Neuron (in vitro differentiated cells): ENCODE measurements around the gene ARID5B.

Experiments
- H2AFZ ChIP-seq: one replicate; pipeline ENCODE4 v1.6.1; 2013; ENCODE audit warnings: low read depth, mild to moderate bottlenecking, inconsistent platforms, low read length, moderate library complexity
- H3K27me3 ChIP-seq: one replicate; pipeline ENCODE4 v1.6.1; 2013; ENCODE audit warnings: low read length; ENCODE audit not compliant: insufficient read depth
- H3K36me3 ChIP-seq: one replicate; pipeline ENCODE4 v1.6.1; 2013; ENCODE audit warnings: low read length; ENCODE audit not compliant: insufficient read depth
- H3K4me1 ChIP-seq: one replicate; pipeline ENCODE4 v1.6.1; 2013; ENCODE audit warnings: low read length; ENCODE audit not compliant: insufficient read depth
- H3K4me3 ChIP-seq: 2 replicates; pipeline ENCODE4 v1.5.1; 2013; ENCODE audit warnings: mild to moderate bottlenecking, low read length, moderate library complexity
- H3K9me3 ChIP-seq: one replicate; pipeline ENCODE4 v1.6.1; 2013; ENCODE audit warnings: low read length

Gene ARID5B

DNA sequence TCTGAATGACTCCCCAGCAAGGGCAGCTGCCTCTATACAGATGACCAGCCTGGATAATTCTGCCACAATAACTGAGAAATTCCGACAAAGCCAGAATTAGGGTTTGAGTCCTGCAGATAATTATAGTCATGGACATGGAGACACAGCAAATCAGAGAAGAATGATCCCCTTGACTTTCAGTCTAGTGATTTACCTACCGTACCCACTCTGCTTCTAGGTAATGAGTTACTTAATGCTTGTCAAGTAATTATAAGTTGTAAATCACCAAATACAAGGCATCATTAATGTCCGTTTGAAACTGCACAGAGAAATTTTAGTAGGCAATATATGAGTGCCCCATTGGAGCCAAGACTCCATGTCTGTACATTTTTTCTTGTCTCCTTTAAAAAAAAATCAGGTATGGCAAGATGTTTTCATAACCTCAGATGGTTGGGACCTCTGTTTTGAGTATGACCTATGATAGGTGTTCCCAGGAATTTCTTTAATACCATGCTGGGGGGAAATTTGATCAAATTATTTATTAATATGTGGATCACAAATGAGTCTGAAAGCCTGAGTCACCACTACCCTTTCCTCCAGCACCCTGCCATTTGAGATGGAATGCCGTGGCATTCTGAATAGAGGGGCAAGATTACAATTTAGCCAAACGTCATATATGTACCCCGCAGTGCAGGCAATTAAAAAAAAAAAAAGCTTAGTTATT is 5.5 kb upstream of the ARID5B start:
- H2AFZ ChIP-seq: no peak overlapping the region
- H3K36me3 ChIP-seq: no peaks in the 10 kb centered on the region
- H3K4me1 ChIP-seq: peaks cover 21% of the 10 kb centered on the region
- H3K9me3 ChIP-seq: no peaks in the 10 kb centered on the region
- no peak overlapping the region for H3K4me3 ChIP-seq
- no peaks in the 10 kb centered on the region for H3K27me3 ChIP-seq

DNA sequence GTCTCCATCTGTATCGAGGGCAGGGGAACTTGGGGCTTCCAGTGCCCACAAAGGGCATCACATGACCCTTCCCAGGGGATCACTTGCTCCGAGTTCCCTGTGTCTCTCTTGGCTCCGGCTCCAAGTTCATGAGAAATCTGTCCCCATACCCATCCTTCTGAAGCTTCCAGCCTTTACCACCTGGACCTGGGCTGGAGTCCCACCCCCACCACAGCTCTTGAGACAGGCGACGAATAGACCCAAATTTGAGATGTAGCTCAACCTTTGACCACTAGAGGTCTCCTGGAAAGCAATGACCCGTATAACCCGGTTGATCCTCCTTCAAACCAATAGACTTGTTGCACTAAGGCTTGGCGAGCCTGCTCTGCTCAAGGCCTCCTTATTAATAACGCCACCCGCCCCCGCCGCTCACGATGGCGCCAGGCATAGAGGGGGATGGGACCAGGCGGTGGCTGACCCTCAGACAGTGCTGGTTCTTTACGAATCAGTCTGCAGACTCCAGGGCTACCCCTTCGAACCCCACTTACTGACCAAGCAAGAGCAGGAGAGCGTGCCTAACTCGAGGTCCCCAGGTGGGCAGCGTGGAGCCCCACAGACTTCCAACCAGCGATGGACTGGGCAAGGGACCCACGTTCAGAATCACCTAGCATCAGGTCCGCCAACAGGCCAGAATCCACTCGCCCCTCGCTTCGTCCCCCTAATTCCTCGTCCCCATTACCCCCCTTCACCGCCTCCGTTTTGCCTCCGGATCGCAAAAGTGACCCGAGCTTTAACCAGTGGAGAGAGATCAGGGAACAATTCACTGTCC is 4.4 kb upstream of the ARID5B start:
- H2AFZ ChIP-seq: peak overlapping the region; percentile 33
- peak overlapping the region; percentile 40 for H3K4me3 ChIP-seq
- H3K27me3 ChIP-seq: no peaks in the 10 kb centered on the region
- H3K4me1 ChIP-seq: peaks cover 21% of the 10 kb centered on the region
- H3K36me3 ChIP-seq: no peaks in the 10 kb centered on the region
- H3K9me3 ChIP-seq: no peaks in the 10 kb centered on the region

DNA sequence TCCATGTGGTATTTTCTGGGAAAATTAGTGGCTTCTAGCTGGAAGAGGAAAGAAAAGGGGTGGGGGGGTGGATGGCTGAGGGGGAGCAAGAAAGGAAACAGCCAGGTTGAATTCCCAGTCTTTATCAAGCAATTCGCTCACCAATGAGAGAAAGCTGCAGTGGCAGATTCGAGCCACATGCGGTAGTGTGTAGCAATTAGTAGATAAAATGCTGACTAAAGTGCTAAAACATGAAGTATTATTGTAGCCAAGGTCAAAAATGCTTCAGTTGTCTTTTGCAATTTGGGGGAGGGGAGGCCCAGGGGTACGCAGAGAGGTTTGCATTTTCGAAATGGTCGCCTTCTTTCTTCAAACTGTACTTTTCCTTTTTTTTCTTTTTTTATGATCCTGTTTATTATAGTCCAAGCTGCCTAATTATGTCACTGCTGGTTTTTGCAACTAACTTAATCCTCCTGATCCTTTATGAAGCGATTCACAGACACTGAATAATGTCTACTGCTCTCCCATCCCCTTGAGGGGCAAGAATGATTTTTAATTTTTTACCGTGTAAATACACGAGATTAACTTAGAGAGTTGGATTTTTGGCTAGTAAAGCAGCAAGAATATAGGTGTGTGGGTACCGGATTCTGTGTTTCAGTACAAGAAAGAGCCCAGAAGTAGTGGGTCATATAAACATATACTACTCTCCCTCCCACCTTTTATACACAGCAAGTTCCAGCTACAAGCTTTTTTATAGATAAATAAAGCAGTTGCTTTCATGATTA is 3.6 kb upstream of the ARID5B start:
- H3K4me1 ChIP-seq: peaks cover 24% of the 10 kb centered on the region
- H3K36me3 ChIP-seq: no peaks in the 10 kb centered on the region
- peak overlapping the region; percentile 40 for H3K4me3 ChIP-seq
- no peaks in the 10 kb centered on the region for H3K27me3 ChIP-seq
- H3K9me3 ChIP-seq: no peaks in the 10 kb centered on the region
- peak overlapping the region; percentile 33 for H2AFZ ChIP-seq

DNA sequence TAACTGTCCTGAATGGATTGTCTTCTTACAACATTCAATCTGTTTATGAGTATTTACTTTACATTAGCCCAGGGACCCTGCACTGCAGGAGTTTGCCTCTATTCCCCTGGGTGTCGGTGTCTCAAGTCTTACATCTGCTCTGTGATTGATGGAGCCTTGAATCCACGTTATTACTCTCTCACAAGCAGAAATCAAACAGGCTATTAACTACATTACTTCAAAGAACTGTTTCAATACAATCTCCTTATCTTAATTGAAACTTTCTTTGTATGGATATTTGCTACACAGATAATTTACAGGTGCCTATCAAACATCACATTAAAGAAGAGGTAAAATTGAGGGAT is 3.1 kb upstream of the ARID5B start:
- H3K9me3 ChIP-seq: no peaks in the 10 kb centered on the region
- no peaks in the 10 kb centered on the region for H3K36me3 ChIP-seq
- no peak overlapping the region for H3K4me3 ChIP-seq
- no peak overlapping the region for H2AFZ ChIP-seq
- H3K4me1 ChIP-seq: peaks cover 24% of the 10 kb centered on the region
- no peaks in the 10 kb centered on the region for H3K27me3 ChIP-seq

DNA sequence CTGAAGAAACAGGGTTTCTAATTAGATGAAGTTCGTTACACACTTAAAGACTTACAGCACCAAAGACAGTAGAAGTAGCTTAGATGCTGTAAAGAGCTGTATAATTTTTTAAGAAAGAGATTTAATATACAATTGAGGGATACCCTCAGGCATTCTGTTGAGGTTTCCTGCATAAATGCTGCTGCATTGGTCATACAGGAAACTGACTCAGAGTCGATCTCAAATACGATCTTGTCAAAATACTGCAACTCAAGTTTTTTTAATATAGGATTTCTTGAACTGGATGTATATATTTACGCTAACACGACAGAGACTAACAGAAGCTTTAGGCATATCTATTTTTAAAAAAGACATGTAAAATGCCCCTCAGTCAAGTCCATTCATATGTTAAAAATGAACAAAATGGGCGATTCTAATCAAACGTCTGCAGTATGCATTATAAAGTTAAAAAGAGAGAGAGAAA is 2.4 kb upstream of the ARID5B start:
- H3K36me3 ChIP-seq: no peaks in the 10 kb centered on the region
- peaks cover 27% of the 10 kb centered on the region for H3K4me1 ChIP-seq
- no peak overlapping the region for H3K4me3 ChIP-seq
- H2AFZ ChIP-seq: no peak overlapping the region
- H3K27me3 ChIP-seq: no peaks in the 10 kb centered on the region
- H3K9me3 ChIP-seq: no peaks in the 10 kb centered on the region

DNA sequence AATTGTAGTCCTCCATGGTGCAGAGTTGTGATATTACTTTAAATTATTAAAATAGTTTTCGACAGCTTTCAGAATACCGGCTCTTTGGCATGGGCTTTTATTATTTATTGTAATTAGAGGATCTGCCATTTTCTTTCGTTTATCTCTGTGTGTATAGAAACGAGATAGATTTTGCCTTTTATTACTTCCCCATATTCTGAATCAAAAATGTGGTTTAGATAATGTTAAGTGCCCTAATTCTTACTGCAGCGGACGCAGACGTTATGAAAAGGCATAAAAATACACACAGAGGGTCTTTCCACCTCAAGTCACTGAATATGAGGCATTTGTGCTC is 1.9 kb upstream of the ARID5B start:
- no peaks in the 10 kb centered on the region for H3K9me3 ChIP-seq
- H3K4me1 ChIP-seq: peaks cover 33% of the 10 kb centered on the region
- no peaks in the 10 kb centered on the region for H3K36me3 ChIP-seq
- peak overlapping the region; percentile 73 for H3K4me3 ChIP-seq
- no peaks in the 10 kb centered on the region for H3K27me3 ChIP-seq
- peak overlapping the region; percentile 100 for H2AFZ ChIP-seq

DNA sequence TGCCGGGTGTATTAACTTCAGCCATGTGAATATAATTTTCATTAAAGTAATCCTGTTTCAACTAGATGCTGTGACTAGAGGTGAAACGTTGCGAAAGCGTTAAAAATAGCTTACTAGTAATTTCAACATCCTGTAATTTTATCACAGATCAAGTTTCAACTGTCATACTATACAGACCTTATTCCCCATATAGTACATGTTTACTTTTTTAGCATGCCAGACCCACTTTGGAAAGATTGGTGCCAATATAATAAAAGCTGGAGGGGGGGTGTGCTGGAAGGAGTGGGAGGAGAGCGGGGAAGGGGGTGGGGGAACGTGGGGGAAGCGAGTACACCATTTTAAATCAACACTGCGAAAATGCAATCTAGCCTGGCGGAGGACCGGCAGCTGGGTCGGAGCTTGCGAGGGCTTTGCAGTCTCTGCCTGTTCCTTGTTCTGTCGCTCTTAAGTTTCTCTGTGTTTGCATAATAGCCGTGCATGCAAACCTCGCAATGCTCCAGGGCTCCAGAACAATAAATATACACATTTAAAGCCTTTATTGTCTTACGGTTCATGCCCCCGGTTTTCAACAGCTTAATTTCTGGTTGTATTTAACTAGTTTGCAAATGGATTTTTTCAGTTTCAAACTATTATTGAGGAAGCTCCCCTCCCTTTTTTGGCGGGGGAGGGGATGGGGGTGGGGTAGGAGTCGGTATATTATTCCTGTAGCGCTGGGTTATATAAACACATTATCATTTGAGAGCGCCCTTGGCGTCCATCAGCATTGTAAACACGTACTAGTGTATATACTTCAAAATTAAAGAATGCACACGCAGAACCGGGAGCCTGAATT is 1.3 kb upstream of the ARID5B start:
- Histone ChIP-seq H3K4me1 (peaks cover 36% of the 10 kb centered on the region), H3K4me3 (peak overlapping the region; percentile 73), H3K9me3 (no peaks in the 10 kb centered on the region), H3K27me3 (no peaks in the 10 kb centered on the region), H2AFZ (peak overlapping the region; percentile 100), H3K36me3 (no peaks in the 10 kb centered on the region)

DNA sequence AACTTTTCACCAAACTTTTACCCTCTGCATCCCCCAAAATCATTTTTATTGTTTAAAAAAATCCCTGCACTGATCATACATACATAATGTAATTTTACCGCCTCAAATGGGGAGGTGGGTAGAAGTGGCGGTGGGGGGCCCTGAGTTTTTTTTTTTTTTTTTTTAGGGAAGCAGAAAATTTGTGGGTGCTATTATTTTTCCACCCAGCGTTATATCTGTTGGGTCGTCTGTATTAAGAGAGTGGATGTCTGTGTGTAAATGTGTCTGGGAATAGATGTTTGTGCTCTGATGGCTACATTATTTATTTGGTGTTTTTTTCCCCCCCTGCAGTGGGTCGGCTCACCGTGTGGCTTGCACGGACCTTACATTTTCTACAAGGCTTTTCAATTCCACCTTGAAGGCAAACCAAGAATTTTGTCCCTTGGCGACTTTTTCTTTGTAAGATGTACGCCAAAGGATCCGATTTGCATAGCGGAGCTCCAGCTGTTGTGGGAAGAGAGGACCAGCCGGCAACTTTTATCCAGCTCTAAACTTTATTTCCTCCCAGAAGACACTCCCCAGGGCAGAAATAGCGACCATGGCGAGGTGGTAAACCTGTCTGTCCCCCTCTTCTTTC is 438 bp downstream of the ARID5B start:
- Histone ChIP-seq H3K4me1 (peaks cover 36% of the 10 kb centered on the region), H3K9me3 (no peaks in the 10 kb centered on the region), H3K27me3 (no peaks in the 10 kb centered on the region), H3K4me3 (peak overlapping the region; percentile 73), H3K36me3 (no peaks in the 10 kb centered on the region), H2AFZ (peak overlapping the region; percentile 100)

DNA sequence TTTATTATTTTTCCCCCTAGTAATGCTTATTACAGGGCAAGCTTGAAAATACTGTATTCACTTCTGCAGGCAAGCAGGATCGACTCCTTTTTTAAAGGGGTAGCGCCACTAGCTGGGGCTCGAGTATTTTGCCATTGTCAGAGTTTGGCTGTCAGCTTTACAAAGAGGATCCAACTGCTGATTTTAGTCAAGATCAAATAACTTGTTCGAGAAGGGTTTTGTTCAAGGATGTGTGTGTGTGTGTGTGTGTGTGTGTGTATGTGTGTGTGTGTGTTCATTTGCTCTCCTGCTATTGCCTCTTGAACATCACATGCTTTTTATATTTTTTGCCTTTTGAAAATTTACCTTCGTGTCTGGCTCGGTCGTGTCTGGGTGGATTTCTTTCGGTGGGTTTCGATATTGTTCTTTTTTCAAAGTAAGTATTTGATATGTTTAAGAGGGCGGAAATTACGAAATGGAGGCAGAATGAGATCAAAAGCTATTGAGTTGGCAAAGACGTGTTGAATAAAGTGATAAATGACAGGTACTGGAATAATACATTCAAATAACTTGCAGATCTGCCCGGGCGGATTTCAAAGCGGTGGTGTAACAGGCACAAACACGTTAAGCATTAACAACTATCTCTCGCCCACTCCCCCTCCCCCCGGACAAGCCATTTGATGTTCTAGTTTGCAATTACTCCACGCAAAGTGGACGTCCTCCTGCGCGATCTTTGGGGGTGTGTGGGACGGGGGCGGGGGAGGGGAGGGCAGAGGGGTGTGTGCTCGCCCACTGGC is 1.1 kb downstream of the ARID5B start:
- H3K36me3 ChIP-seq: no peaks in the 10 kb centered on the region
- peaks cover 32% of the 10 kb centered on the region for H3K4me1 ChIP-seq
- H3K9me3 ChIP-seq: no peaks in the 10 kb centered on the region
- H3K27me3 ChIP-seq: no peaks in the 10 kb centered on the region
- peak overlapping the region; percentile 100 for H2AFZ ChIP-seq
- H3K4me3 ChIP-seq: peak overlapping the region; percentile 73

DNA sequence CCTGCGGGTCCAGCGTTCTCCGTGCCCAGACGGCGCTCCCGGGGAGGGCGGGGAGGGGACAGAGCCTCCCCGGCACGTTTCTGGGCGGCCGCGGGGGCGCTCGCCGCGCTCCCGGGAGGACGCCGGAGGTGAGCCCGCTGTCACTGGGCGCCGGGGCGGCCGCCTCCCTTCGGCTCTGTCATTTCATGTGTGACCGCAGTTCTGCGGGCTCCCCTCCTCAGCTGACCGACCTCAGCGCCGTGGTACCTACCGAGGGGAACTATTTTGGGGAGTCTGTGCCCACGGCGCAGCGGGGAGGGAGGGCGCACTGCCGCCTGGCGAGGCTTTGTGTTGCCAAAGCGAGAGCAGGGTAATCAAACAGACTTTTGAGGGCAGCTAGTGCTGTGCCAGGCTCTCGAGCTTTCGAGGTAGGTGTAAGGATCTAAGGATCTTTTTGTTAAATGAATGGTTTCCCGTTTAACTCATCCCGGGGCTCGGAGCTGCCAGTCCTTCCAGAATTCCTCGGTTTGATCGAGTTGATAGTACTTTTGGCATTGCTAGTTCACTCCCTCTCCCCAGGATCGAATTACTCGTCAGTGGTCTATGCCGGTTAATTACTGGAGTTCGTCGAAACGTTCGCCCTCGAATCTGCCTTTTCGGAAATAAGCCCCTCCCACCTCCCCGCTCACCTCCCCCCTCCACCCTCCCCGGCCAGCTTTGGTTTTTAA is 1.9 kb downstream of the ARID5B start:
- H3K4me3 ChIP-seq: peak overlapping the region; percentile 73
- H3K9me3 ChIP-seq: no peaks in the 10 kb centered on the region
- peak overlapping the region; percentile 73 for H2AFZ ChIP-seq
- peaks cover 26% of the 10 kb centered on the region for H3K4me1 ChIP-seq
- no peaks in the 10 kb centered on the region for H3K36me3 ChIP-seq
- H3K27me3 ChIP-seq: no peaks in the 10 kb centered on the region

DNA sequence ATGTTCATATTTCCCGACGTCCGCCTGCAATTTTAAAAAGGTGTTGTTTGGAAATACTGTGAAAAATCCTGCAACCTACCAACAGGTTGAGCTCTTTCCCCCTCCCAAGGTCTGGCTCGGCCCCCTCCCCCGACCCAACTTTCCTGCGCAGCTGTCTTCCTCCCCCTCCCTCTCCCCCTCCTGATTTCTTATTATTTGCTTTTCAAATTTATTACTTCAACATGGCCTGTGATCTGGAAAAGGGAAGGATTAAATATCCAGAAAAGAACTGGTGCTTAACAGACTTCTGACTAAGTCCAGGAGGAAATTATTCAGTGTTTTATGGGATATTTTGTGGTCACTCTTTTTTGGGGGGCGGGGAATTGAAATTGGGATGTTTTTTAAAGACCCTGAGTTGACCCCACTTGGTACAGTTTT is 2.4 kb downstream of the ARID5B start:
- no peaks in the 10 kb centered on the region for H3K27me3 ChIP-seq
- H3K4me1 ChIP-seq: peaks cover 25% of the 10 kb centered on the region
- H2AFZ ChIP-seq: peak overlapping the region; percentile 73
- H3K9me3 ChIP-seq: no peaks in the 10 kb centered on the region
- no peaks in the 10 kb centered on the region for H3K36me3 ChIP-seq
- H3K4me3 ChIP-seq: peak overlapping the region; percentile 73
